Measurements from ENCODE around the gene DLX3.

Gene DLX3

GRCh38 chr17:49990331-49990730, 4.7 kb downstream of the DLX3 start:
- no peak for TF ChIP-seq EZH2phosphoT487 (conservative IDR thresholded peaks at IDR 0.05; ENCODE audit: low read length)
- no peak for TF ChIP-seq CTCF (IDR thresholded peaks at IDR 0.05; ENCODE audit: insufficient read depth, low read length, poor library complexity, severe bottlenecking)
- no peak overlapping the region for H3K9ac ChIP-seq (ENCODE audit: low read length)
- no peaks in the 10 kb centered on the region for H3K9me3 ChIP-seq (ENCODE audit: insufficient read depth, low read length)
- no peak overlapping the region for H3K27ac ChIP-seq (ENCODE audit: low read depth, low read length)
- no peak overlapping the region for H3K4me2 ChIP-seq (ENCODE audit: low read depth, low read length, poor library complexity, severe bottlenecking)
- no peaks in the 10 kb centered on the region for H3K36me3 ChIP-seq (ENCODE audit: low read length)
- no peaks in the 10 kb centered on the region for H4K20me1 ChIP-seq (ENCODE audit: low read depth, low read length)
- no peaks in the 10 kb centered on the region for H3K27me3 ChIP-seq (ENCODE audit: low read length)
- H3F3A ChIP-seq (ENCODE audit: insufficient read depth) = no peaks in the 10 kb centered on the region
- H3K4me3 ChIP-seq (ENCODE audit: insufficient read depth, low read length, poor library complexity, severe bottlenecking) = no peak overlapping the region
- no peak overlapping the region for H2AFZ ChIP-seq (ENCODE audit: low read depth, low read length, severe bottlenecking)
- H3K79me2 ChIP-seq (ENCODE audit: insufficient read depth, low read length) = no peaks in the 10 kb centered on the region
- no peaks in the 10 kb centered on the region for H3K9me2 ChIP-seq (replicated peaks; ENCODE audit: insufficient read depth, low read length)

- no peaks in the 10 kb centered on the region for H4K20me1 ChIP-seq (ENCODE audit: low read depth, low read length)
- TF ChIP-seq EZH2phosphoT487 (conservative IDR thresholded peaks at IDR 0.05; ENCODE audit: low read length) (no peak), CTCF (IDR thresholded peaks at IDR 0.05; ENCODE audit: insufficient read depth, low read length, poor library complexity, severe bottlenecking) (no peak)
- H3K9me3 ChIP-seq (ENCODE audit: insufficient read depth, low read length) = no peaks in the 10 kb centered on the region
- no peaks in the 10 kb centered on the region for H3F3A ChIP-seq (ENCODE audit: insufficient read depth)
- no peak overlapping the region for H2AFZ ChIP-seq (ENCODE audit: low read depth, low read length, severe bottlenecking)
- no peak overlapping the region for H3K9ac ChIP-seq (ENCODE audit: low read length)
- no peak overlapping the region for H3K4me2 ChIP-seq (ENCODE audit: low read depth, low read length, poor library complexity, severe bottlenecking)
- no peak overlapping the region for H3K27ac ChIP-seq (ENCODE audit: low read depth, low read length)
- H3K36me3 ChIP-seq (ENCODE audit: low read length) = no peaks in the 10 kb centered on the region
- no peaks in the 10 kb centered on the region for H3K27me3 ChIP-seq (ENCODE audit: low read length)
- no peaks in the 10 kb centered on the region for H3K79me2 ChIP-seq (ENCODE audit: insufficient read depth, low read length)
- no peak overlapping the region for H3K4me3 ChIP-seq (ENCODE audit: insufficient read depth, low read length, poor library complexity, severe bottlenecking)
- H3K9me2 ChIP-seq (replicated peaks; ENCODE audit: insufficient read depth, low read length) = no peaks in the 10 kb centered on the region
These were observed 5.5 kb downstream of the DLX3 start for GRCh38 chr17:49989518-49989880.

- H3K9ac ChIP-seq (ENCODE audit: low read length) = no peak overlapping the region
- H4K20me1 ChIP-seq (ENCODE audit: low read depth, low read length) = no peaks in the 10 kb centered on the region
- H3K27me3 ChIP-seq (ENCODE audit: low read length) = no peaks in the 10 kb centered on the region
- no peak overlapping the region for H3K4me3 ChIP-seq (ENCODE audit: insufficient read depth, low read length, poor library complexity, severe bottlenecking)
- TF ChIP-seq EZH2phosphoT487 (conservative IDR thresholded peaks at IDR 0.05; ENCODE audit: low read length) (no peak), CTCF (IDR thresholded peaks at IDR 0.05; ENCODE audit: insufficient read depth, low read length, poor library complexity, severe bottlenecking) (no peak)
- no peak overlapping the region for H3K4me2 ChIP-seq (ENCODE audit: low read depth, low read length, poor library complexity, severe bottlenecking)
- H3F3A ChIP-seq (ENCODE audit: insufficient read depth) = no peaks in the 10 kb centered on the region
- H3K27ac ChIP-seq (ENCODE audit: low read depth, low read length) = no peak overlapping the region
- H3K9me3 ChIP-seq (ENCODE audit: insufficient read depth, low read length) = no peaks in the 10 kb centered on the region
- no peaks in the 10 kb centered on the region for H3K36me3 ChIP-seq (ENCODE audit: low read length)
- no peaks in the 10 kb centered on the region for H3K79me2 ChIP-seq (ENCODE audit: insufficient read depth, low read length)
- H2AFZ ChIP-seq (ENCODE audit: low read depth, low read length, severe bottlenecking) = no peak overlapping the region
- no peaks in the 10 kb centered on the region for H3K9me2 ChIP-seq (replicated peaks; ENCODE audit: insufficient read depth, low read length)
These were observed 7.2 kb downstream of the DLX3 start for GRCh38 chr17:49987681-49988441.

Data from SU-DHL-6 (cell line).